Thyroid gland (tissue), 4 donors: ENCODE results near the gene WNT4.

ENCODE experiments used
- CTCF ChIP-seq, 6 experiments: fragments of 200-600 bp in 3 of 6; fragments of 450-650 bp in 3 of 6; sonication (generic) in 3 of 6; IDR thresholded peaks; one replicate each; pipeline ENCODE4 v1.5.1; 2016 to 2019; ENCODE audit warnings: antibody characterized with exemption in 6 of 6, mild to moderate bottlenecking in 2 of 6, inconsistent platforms in 1 of 6, moderate library complexity in 1 of 6
- POLR2A ChIP-seq, 2 donors: fragments of 450-650 bp; IDR thresholded peaks; one replicate each; pipeline ENCODE4 v1.6.1; 2017; ENCODE audit warnings: antibody characterized with exemption in 2 of 2, mild to moderate bottlenecking in 2 of 2, moderate library complexity in 1 of 2

GRCh38 chr1:22104094-22104493 is 38.8 kb downstream of the WNT4 start:
- TF ChIP-seq POLR2A (IDR thresholded peaks at IDR 0.05) (no peak), CTCF (IDR thresholded peaks at IDR 0.05) (no peak)
